Loucy (cell line): Measurements from ENCODE around the gene TOMT.

Source experiments
- CTCF ChIP-seq: fragments of 200-600 bp; sonication (generic); conservative IDR thresholded peaks from 2 replicates; pipeline ENCODE4 v1.5.1; 2014; ENCODE audit warnings: mild to moderate bottlenecking, antibody characterized with exemption, low read length
- EZH2phosphoT487 ChIP-seq: fragments of 200-600 bp; IDR thresholded peaks from 2 replicates; pipeline ENCODE4 v1.6.1; 2018; ENCODE audit warnings: antibody characterized with exemption, mild to moderate bottlenecking, moderate library complexity, borderline replicate concordance

- TF ChIP-seq CTCF (no peak), EZH2phosphoT487 (no peak)
Observed at GRCh38 chr11:72079819-72080325, 25.9 kb upstream of the TOMT start.
